ENCODE results near the gene CABP7. TPM values are rescaled to one million over a fixed set of nuclear protein-coding genes. Genes with fewer than 3 reads are reported as not detected.

Gene CABP7
- total RNA-seq, 2 experiments from 2014 or later: 0.33 to 0.45 TPM

DNA sequence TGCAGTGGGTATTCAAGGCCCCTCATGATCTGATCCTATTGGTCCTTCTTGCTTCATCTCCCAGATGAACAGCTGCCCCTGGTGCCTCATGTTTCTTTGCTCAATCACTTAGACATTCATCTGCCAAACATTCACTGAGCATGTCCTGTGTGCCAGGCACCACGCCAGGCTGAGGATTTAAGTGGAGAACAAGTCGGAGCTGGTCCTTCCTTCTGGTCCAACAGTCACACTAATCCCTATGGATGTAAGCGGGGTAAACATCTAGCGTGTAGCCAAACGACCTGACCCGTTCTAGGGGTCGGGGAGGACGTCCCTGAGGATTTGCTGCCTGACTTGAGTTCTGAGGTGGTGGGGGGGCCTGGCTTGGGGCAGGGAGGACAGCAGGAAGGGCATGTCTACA is 25.1 kb downstream of the CABP7 start:
- H3K27me3 ChIP-seq (ENCODE audit: control insufficient read depth in 1 of 2, insufficient read depth in 2 of 2, low read length in 2 of 2): no peaks in the 10 kb centered on the region
- TF ChIP-seq, protein P1, sequence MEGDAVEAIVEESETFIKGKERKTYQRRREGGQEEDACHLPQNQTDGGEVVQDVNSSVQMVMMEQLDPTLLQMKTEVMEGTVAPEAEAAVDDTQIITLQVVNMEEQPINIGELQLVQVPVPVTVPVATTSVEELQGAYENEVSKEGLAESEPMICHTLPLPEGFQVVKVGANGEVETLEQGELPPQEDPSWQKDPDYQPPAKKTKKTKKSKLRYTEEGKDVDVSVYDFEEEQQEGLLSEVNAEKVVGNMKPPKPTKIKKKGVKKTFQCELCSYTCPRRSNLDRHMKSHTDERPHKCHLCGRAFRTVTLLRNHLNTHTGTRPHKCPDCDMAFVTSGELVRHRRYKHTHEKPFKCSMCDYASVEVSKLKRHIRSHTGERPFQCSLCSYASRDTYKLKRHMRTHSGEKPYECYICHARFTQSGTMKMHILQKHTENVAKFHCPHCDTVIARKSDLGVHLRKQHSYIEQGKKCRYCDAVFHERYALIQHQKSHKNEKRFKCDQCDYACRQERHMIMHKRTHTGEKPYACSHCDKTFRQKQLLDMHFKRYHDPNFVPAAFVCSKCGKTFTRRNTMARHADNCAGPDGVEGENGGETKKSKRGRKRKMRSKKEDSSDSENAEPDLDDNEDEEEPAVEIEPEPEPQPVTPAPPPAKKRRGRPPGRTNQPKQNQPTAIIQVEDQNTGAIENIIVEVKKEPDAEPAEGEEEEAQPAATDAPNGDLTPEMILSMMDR (IDR thresholded peaks at IDR 0.05): no peak
- peaks cover 54% of the 10 kb centered on the region for H3K36me3 ChIP-seq (ENCODE audit: insufficient read depth, low read length)
- ChIA-PET POLR2A (interaction anchor here (0.6 kb wide), 1 partner anchor 21 kb away, joined by 3 read pairs; no protein-coding TSS in a partner anchor), CTCF (no interaction called here)
- no peaks in the 10 kb centered on the region for H3K27me3 Mint-ChIP-seq
- no peaks in the 10 kb centered on the region for H3K9me3 Mint-ChIP-seq
- intact Hi-C loops (cut with DNase I, micrococcal nuclease): no loop called here
- H3K4me3 ChIP-seq (ENCODE audit: low read length): no peak overlapping the region
- ATAC-seq (ENCODE audit: poor library complexity) (no peak), DNase-seq (no peak)
- no peaks in the 10 kb centered on the region for H3K4me1 ChIP-seq (ENCODE audit: insufficient read depth, low read length)
- H3K27ac Mint-ChIP-seq: no peak overlapping the region
- no peak overlapping the region for H3K4me3 Mint-ChIP-seq
- H3K4me1 Mint-ChIP-seq (ENCODE audit: low read depth): no peaks in the 10 kb centered on the region
- peaks cover 71% of the 10 kb centered on the region for H3K36me3 Mint-ChIP-seq (ENCODE audit: low read depth)
- no peaks in the 10 kb centered on the region for H3K9me3 ChIP-seq (ENCODE audit: control insufficient read depth in 1 of 2, insufficient read depth in 1 of 2, low read length in 2 of 2)
- no peak overlapping the region for H3K27ac ChIP-seq (ENCODE audit: low read depth in 1 of 2, low read length in 2 of 2)

DNA sequence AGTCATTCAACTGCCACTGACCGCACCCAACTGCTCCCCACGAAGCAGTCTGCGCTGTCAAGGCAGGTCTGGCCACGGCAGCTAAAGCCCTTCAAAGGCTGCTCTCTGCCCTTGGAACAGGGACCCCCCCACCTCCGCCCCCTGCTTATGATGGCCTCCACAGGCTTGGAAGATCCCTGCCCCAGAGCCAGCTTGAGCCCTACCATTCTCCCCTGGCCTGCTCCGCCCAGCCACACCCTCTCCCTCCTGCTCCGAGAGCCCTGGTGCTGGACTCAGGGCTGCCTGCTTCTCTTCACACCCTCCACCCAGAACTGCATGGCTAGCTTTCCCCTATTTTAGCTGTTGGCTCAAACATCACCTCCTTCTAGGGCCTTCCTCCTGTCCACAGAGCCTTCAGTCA is 28.0 kb downstream of the CABP7 start:
- Mint-ChIP-seq H3K27me3 (no peaks in the 10 kb centered on the region), H3K4me3 (no peak overlapping the region), H3K36me3 (ENCODE audit: low read depth) (peaks cover 52% of the 10 kb centered on the region), H3K9me3 (no peaks in the 10 kb centered on the region), H3K27ac (no peak overlapping the region), H3K4me1 (ENCODE audit: low read depth) (peaks cover 14% of the 10 kb centered on the region)
- H3K4me1 ChIP-seq (ENCODE audit: insufficient read depth, low read length): peaks cover 18% of the 10 kb centered on the region
- ATAC-seq (ENCODE audit: poor library complexity) (no peak), DNase-seq (no peak)
- peaks cover 35% of the 10 kb centered on the region for H3K36me3 ChIP-seq (ENCODE audit: insufficient read depth, low read length)
- no peaks in the 10 kb centered on the region for H3K27me3 ChIP-seq (ENCODE audit: control insufficient read depth in 1 of 2, insufficient read depth in 2 of 2, low read length in 2 of 2)
- POLR2A ChIA-PET: no interaction called here
- intact Hi-C loops (cut with DNase I, micrococcal nuclease): no loop called here
- no peak overlapping the region for H3K27ac ChIP-seq (ENCODE audit: low read depth in 1 of 2, low read length in 2 of 2)
- H3K9me3 ChIP-seq (ENCODE audit: control insufficient read depth in 1 of 2, insufficient read depth in 1 of 2, low read length in 2 of 2): no peaks in the 10 kb centered on the region
- H3K4me3 ChIP-seq (ENCODE audit: low read length): no peak overlapping the region
- TF ChIP-seq, protein P1 (IDR thresholded peaks at IDR 0.05): no peak
- CTCF ChIA-PET: no interaction called here

DNA sequence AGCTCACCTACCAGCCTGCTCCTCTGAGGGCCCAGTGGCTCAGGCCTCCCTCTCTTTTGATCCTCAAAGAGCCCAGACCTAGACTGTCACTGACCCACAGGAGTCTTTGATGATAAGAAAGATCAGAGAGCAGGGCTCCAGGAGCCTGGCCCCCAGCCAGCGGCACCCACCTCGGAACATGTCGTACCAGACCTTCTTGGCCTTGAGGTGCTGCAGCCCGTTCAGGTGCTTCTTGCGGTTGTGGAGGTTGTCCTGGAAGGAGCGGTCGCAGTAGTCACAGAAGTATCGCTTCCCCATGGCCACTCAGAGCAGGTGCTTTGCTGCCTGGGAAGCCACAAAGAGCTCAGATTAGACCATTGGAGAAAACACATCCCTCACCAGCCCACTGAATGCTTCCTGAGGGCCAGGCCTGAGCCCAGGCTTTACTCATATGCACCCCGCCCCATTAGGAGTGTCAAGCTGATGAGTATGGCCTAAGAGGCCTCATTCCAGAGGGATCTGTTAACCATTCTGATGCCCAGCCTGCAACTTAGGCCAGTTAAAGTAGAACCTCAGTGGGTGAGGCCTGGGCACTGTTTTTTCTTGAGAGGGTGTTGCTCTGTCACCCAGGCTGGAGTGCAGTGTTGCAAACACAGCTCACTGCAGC is 28.6 kb downstream of the CABP7 start:
- no peak overlapping the region for H3K27ac ChIP-seq (ENCODE audit: low read depth in 1 of 2, low read length in 2 of 2)
- peaks cover 35% of the 10 kb centered on the region for H3K36me3 ChIP-seq (ENCODE audit: insufficient read depth, low read length)
- Mint-ChIP-seq H3K27me3 (no peaks in the 10 kb centered on the region), H3K27ac (no peak overlapping the region), H3K9me3 (no peaks in the 10 kb centered on the region), H3K4me3 (no peak overlapping the region), H3K4me1 (ENCODE audit: low read depth) (peaks cover 14% of the 10 kb centered on the region), H3K36me3 (ENCODE audit: low read depth) (peaks cover 51% of the 10 kb centered on the region)
- peaks cover 18% of the 10 kb centered on the region for H3K4me1 ChIP-seq (ENCODE audit: insufficient read depth, low read length)
- H3K9me3 ChIP-seq (ENCODE audit: control insufficient read depth in 1 of 2, insufficient read depth in 1 of 2, low read length in 2 of 2): no peaks in the 10 kb centered on the region
- no peak overlapping the region for H3K4me3 ChIP-seq (ENCODE audit: low read length)
- ChIA-PET CTCF (no interaction called here), POLR2A (no interaction called here)
- H3K27me3 ChIP-seq (ENCODE audit: control insufficient read depth in 1 of 2, insufficient read depth in 2 of 2, low read length in 2 of 2): no peaks in the 10 kb centered on the region
- DNase-seq (no peak), ATAC-seq (ENCODE audit: poor library complexity) (no peak)
- TF ChIP-seq, protein P1 (IDR thresholded peaks at IDR 0.05): no peak
- intact Hi-C loops (cut with DNase I, micrococcal nuclease): no loop called here

Measured in CD4-positive, alpha-beta T cell (primary cell).